ENCODE measurements around the gene ARFIP2. TPM values are rescaled to one million over a fixed set of nuclear protein-coding genes. Genes with fewer than 3 reads are reported as not detected.

Gene ARFIP2
- total and polyA plus RNA-seq, 4 donors, result 16.2 to 42.0 (median 23.8) TPM

GRCh38 chr11:6488342-6488741 lies 7.2 kb upstream of the ARFIP2 start:
- 92% methylated on average over 6 of the region's 6 CpGs for WGBS

More at GRCh38 chr11:6488342-6488741, 7.2 kb upstream of the ARFIP2 start:
- Histone ChIP-seq H3K27ac (ENCODE audit: low read depth in 1 of 2, low read length in 2 of 2) (no peak overlapping the region), H3K9ac (ENCODE audit: low read depth in 1 of 2, low read length in 2 of 2) (no peak overlapping the region), H3K36me3 (ENCODE audit: control insufficient read depth in 4 of 4, insufficient read depth in 3 of 4, low read depth in 1 of 4, low read length in 3 of 4) (peaks cover 0 to 23% (median 13%) of the 10 kb centered on the region in 4 donors), H3K9me3 (ENCODE audit: control insufficient read depth in 4 of 4, low read length in 3 of 4) (no peaks in the 10 kb centered on the region), H3K27me3 (ENCODE audit: control insufficient read depth in 4 of 4, insufficient read depth in 4 of 4, low read length in 3 of 4) (no peaks in the 10 kb centered on the region), H3K4me1 (ENCODE audit: control insufficient read depth in 4 of 4, insufficient read depth in 4 of 4, low read length in 3 of 4) (peaks cover 7 to 12% (median 10%) of the 10 kb centered on the region in 4 donors), H3K4me3 (ENCODE audit: low read depth in 1 of 3, low read length in 3 of 3) (no peak overlapping the region)
- no peak for DNase-seq (ENCODE audit: low spot score)
- TF ChIP-seq HNF4G (IDR thresholded peaks at IDR 0.05), result no peak
- no peak for TF ChIP-seq REST (IDR thresholded peaks at IDR 0.05)
- TF ChIP-seq ATF3 (IDR thresholded peaks at IDR 0.05), result no peak
- TF ChIP-seq JUND (IDR thresholded peaks at IDR 0.05), result no peak
- TF ChIP-seq EGR1 (IDR thresholded peaks at IDR 0.05; ENCODE audit: low read depth in 2 of 2), result no peak
- no peak for TF ChIP-seq GABPA (IDR thresholded peaks at IDR 0.05 in 1 of 2, conservative IDR thresholded peaks at IDR 0.05 in 1 of 2)
- TF ChIP-seq HNF4A (conservative IDR thresholded peaks at IDR 0.05), result no peak
- no peak for TF ChIP-seq ZBTB33 (IDR thresholded peaks at IDR 0.05)
- TF ChIP-seq NR2F2 (IDR thresholded peaks at IDR 0.05), result no peak
- no peak for TF ChIP-seq RAD21 (IDR thresholded peaks at IDR 0.05)
- no peak for TF ChIP-seq FOXA2 (IDR thresholded peaks at IDR 0.05)
- no peak for TF ChIP-seq TAF1 (conservative IDR thresholded peaks at IDR 0.05)
- no peak for TF ChIP-seq SP1 (IDR thresholded peaks at IDR 0.05)
- no peak for TF ChIP-seq CTCF (IDR thresholded peaks at IDR 0.05; ENCODE audit: low read depth, low read length, missing input control)
- no peak for TF ChIP-seq YY1 (IDR thresholded peaks at IDR 0.05)
- TF ChIP-seq RXRA (IDR thresholded peaks at IDR 0.05), result no peak
- TF ChIP-seq MAX (IDR thresholded peaks at IDR 0.05), result no peak
- no peak for TF ChIP-seq FOXA1 (IDR thresholded peaks at IDR 0.05)
